Esophagus muscularis mucosa (tissue), 3 donors: ENCODE data around the gene FAAH.

Experiments
- POLR2A ChIP-seq: fragments of 450-650 bp; IDR thresholded peaks from one replicate; pipeline ENCODE4 v1.6.1; 2017; ENCODE audit warnings: antibody characterized with exemption, moderate library complexity, mild to moderate bottlenecking, low read depth
- TF ChIP-seq, protein P1 (sequence below), 3 experiments: fragments of 200-600 bp in 2 of 3; fragments of 450-650 bp in 1 of 3; sonication (generic) in 2 of 3; IDR thresholded peaks; one replicate each; pipeline ENCODE4 v1.5.1; 2017 to 2019; ENCODE audit warnings: antibody characterized with exemption in 3 of 3, mild to moderate bottlenecking in 2 of 3, moderate library complexity in 1 of 3

DNA sequence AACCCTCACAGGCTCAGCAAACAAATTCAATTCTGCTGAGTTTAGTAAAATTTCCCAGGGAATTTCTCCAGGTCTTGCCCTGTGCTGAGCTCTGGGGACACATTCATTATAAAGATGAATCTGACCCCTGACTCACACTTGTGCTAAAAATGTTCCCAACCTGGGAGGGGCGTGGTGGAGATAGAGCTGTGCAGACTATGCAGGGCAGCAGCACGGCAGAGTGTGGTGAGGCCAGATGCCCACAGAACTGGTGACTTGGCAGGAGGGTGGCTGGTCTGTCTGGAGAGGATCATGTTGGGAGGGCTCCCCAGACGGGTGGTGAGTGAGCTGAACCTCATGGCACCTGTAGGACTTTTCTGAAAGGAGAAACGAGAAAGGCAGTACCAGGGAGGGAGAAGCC is 31.6 kb downstream of the FAAH start:
- no peak for TF ChIP-seq POLR2A
- TF ChIP-seq, protein P1, sequence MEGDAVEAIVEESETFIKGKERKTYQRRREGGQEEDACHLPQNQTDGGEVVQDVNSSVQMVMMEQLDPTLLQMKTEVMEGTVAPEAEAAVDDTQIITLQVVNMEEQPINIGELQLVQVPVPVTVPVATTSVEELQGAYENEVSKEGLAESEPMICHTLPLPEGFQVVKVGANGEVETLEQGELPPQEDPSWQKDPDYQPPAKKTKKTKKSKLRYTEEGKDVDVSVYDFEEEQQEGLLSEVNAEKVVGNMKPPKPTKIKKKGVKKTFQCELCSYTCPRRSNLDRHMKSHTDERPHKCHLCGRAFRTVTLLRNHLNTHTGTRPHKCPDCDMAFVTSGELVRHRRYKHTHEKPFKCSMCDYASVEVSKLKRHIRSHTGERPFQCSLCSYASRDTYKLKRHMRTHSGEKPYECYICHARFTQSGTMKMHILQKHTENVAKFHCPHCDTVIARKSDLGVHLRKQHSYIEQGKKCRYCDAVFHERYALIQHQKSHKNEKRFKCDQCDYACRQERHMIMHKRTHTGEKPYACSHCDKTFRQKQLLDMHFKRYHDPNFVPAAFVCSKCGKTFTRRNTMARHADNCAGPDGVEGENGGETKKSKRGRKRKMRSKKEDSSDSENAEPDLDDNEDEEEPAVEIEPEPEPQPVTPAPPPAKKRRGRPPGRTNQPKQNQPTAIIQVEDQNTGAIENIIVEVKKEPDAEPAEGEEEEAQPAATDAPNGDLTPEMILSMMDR (IDR thresholded peaks at IDR 0.05): no peak
